GM12878 (cell line): ENCODE results near the gene NPVF. TPM values are rescaled to one million over a fixed set of nuclear protein-coding genes. Genes with fewer than 3 reads are reported as not detected.

Source experiments
- ATAC-seq: fragments of 200-7000 bp; cut with Tn5 transposase; 3 replicates; pipeline ENCODE4 v1.9.1; 2020; ENCODE audit warnings: mild to moderate bottlenecking, moderate library complexity
- BruUV-seq: library from RNA; stranded (reverse); fragments of 400-500 nt; replicated peaks from 2 replicates; lab custom pipeline; 2021; lab: Mats Ljungman, UMichigan
- CTCF ChIA-PET: fragments of 300-600 bp; sonication (Branson Sonifier 250); formaldehyde crosslinking; extraction: SDS; loops from one replicate; lab custom pipeline; 2021; ENCODE audit warnings: inconsistent platforms; lab: Yijun Ruan, JAX
- POLR2A ChIA-PET: fragments of 350-600 bp; formaldehyde crosslinking; extraction: SDS; loops from one replicate; lab custom pipeline; 2021; ENCODE audit warnings: inconsistent platforms; lab: Charles Lee
- RAD21 ChIA-PET: fragments of 300-600 bp; sonication (Branson Sonifier 250); formaldehyde crosslinking; loops from one replicate; lab custom pipeline; 2023; ENCODE audit warnings: antibody characterized with exemption; ENCODE audit not compliant: unreplicated experiment; lab: Charles Lee
- SMC1A ChIA-PET: fragments of 300-600 bp; sonication (Branson Sonifier 250); formaldehyde crosslinking; loops from one replicate; lab custom pipeline; 2023; ENCODE audit not compliant: unreplicated experiment, uncharacterized antibody; lab: Charles Lee
- DNase-seq: peaks from one replicate; pipeline ENCODE4 v3.0.0-alpha.2; 2011; ENCODE audit warnings: low read depth, low spot score
- FAIRE-seq: peaks from 3 replicates; lab custom pipeline; 2011; peaks lifted over from hg19 to GRCh38; lab: Jason Lieb, UNC
- H2AFZ ChIP-seq: 2 replicates; pipeline ENCODE4 v1.6.0; 2011; ENCODE audit warnings: low read depth, low read length, control low read depth; ENCODE audit not compliant: control insufficient read depth
- H3K27ac ChIP-seq: 2 replicates; pipeline ENCODE4 v1.5.1; 2011; ENCODE audit warnings: control low read depth; ENCODE audit not compliant: control insufficient read depth, insufficient read depth
- H3K27me3 ChIP-seq, 2 experiments: replicated peaks in 1 of 2; 2 replicates each; pipeline versions ENCODE4 v1.6.0 to v1.6.1; 2011; ENCODE audit warnings: low read length in 1 of 2; ENCODE audit not compliant: control insufficient read depth in 2 of 2, insufficient read depth in 2 of 2
- H3K36me3 ChIP-seq, 2 experiments: 2 replicates each; pipeline ENCODE4 v1.5.1; 2011; ENCODE audit warnings: low read length in 1 of 2; ENCODE audit not compliant: control insufficient read depth in 2 of 2, insufficient read depth in 2 of 2
- H3K4me1 ChIP-seq: 2 replicates; pipeline ENCODE4 v1.6.1; 2011; ENCODE audit warnings: mild to moderate bottlenecking, low read length, moderate library complexity, mixed read lengths; ENCODE audit not compliant: control insufficient read depth, insufficient read depth
- H3K4me2 ChIP-seq: 2 replicates; pipeline ENCODE4 v1.6.0; 2011; ENCODE audit warnings: control low read depth; ENCODE audit not compliant: control insufficient read depth, insufficient read depth
- H3K4me3 ChIP-seq: fragments of 200-600 bp; sonication (generic); 2 replicates; pipeline ENCODE4 v1.5.1; 2016
- H3K79me2 ChIP-seq: 2 replicates; pipeline ENCODE4 v1.6.0; 2011; ENCODE audit warnings: low read length; ENCODE audit not compliant: control insufficient read depth, insufficient read depth
- H3K9ac ChIP-seq: 2 replicates; pipeline ENCODE4 v1.8.0; 2011; ENCODE audit warnings: low read length, control low read depth, mixed read lengths; ENCODE audit not compliant: control insufficient read depth, insufficient read depth
- H3K9me3 ChIP-seq: replicated peaks from 3 replicates; pipeline ENCODE4 v1.5.1; 2011; ENCODE audit warnings: mild to moderate bottlenecking, low read length; ENCODE audit not compliant: control insufficient read depth, insufficient read depth
- H4K20me1 ChIP-seq: 2 replicates; pipeline ENCODE4 v1.6.0; 2011; ENCODE audit not compliant: control insufficient read depth, insufficient read depth
- HDAC6 ChIP-seq: fragments of 200-600 bp; sonication (generic); IDR thresholded peaks from one replicate; pipeline ENCODE4 v1.8.0; 2017; ENCODE audit warnings: antibody characterized with exemption; ENCODE audit not compliant: unreplicated experiment
- IKZF1 ChIP-seq: fragments of 450-650 bp; conservative IDR thresholded peaks from 2 replicates; pipeline ENCODE4 v1.6.1; 2017; ENCODE audit warnings: antibody characterized with exemption, mild to moderate bottlenecking
- MYB ChIP-seq: fragments of 150-350 bp; IDR thresholded peaks from 2 replicates; pipeline ENCODE4 v1.6.1; 2014; ENCODE audit warnings: mild to moderate bottlenecking, low read depth, low read length, borderline replicate concordance
- POU2F2 ChIP-seq: IDR thresholded peaks from 3 replicates; pipeline ENCODE4 v1.6.1; 2011; ENCODE audit warnings: low read depth, mild to moderate bottlenecking, low read length, borderline replicate concordance
- RAD21 ChIP-seq: IDR thresholded peaks from 2 replicates; pipeline ENCODE4 v1.6.1; 2011; ENCODE audit warnings: mild to moderate bottlenecking, low read depth, low read length, moderate library complexity; ENCODE audit not compliant: insufficient read depth
- SMC3 ChIP-seq: IDR thresholded peaks from 2 replicates; pipeline ENCODE4 v1.6.1; 2011; ENCODE audit warnings: low read length, improper control_type of control experiment, borderline replicate concordance
- STAT3 ChIP-seq: IDR thresholded peaks from 2 replicates; pipeline ENCODE4 v1.6.1; 2011; ENCODE audit warnings: low read depth, low read length, improper control_type of control experiment
- USF2 ChIP-seq: IDR thresholded peaks from 2 replicates; pipeline ENCODE4 v1.6.1; 2011; ENCODE audit warnings: low read depth, low read length, improper control_type of control experiment, borderline replicate concordance
- YBX1 ChIP-seq: fragments of 450-650 bp; IDR thresholded peaks from 2 replicates; pipeline ENCODE4 v1.6.1; 2016; ENCODE audit warnings: antibody characterized with exemption
- YY1 ChIP-seq: IDR thresholded peaks from 2 replicates; pipeline ENCODE4 v1.6.1; 2011; ENCODE audit warnings: low read depth, mild to moderate bottlenecking, low read length
- WGBS: methylation state at CpG from one replicate; pipeline ENCODE4 v1.1.6; 2016; ENCODE audit warnings: low lambda C conversion rate; ENCODE audit not compliant: insufficient replicate concordance, insufficient coverage; ENCODE audit errors: missing lambda C conversion rate; 5-methylcytosine and 5-hydroxymethylcytosine counted together
- in situ Hi-C: fragments of 300-500 bp; cut with MboI; formaldehyde crosslinking; loops from 9 replicates; pipeline ENCODE4 v1.14.3; 2018; ENCODE audit warnings: mixed read lengths
- intact Hi-C: fragments of 100-400 bp; cut with micrococcal nuclease; formaldehyde crosslinking; loops from one replicate; pipeline ENCODE4 v1.14.2; 2022; ENCODE audit not compliant: unreplicated experiment
- polyA plus RNA-seq, 11 experiments: library from polyadenylated mRNA; depleted of rRNA in 4 of 11; unstranded in 6 of 11; stranded (reverse) in 5 of 11; fragments of >200 nt; fragmentation: Nextera tagmentation in 4 of 11; fragmentation: Illumina TruSeq in 1 of 11; extraction: Ambion mirVana in 4 of 11; extraction: Trizol in 1 of 11; gene quantifications; 1 replicate in 1 of 11; 2 replicates in 10 of 11; pipeline versions ENCODE4 v1.2.1 to v1.2.3, GENCODE V29; 2011 to 2016; ENCODE audit warnings: inconsistent platforms in 2 of 11, missing spikeins in 2 of 11, low read depth in 1 of 11
- total RNA-seq, 4 experiments: library from RNA; depleted of rRNA in 3 of 4; stranded (reverse); fragments of >200 nt in 3 of 4; fragmentation: Illumina TruSeq in 1 of 4; extraction: Trizol in 1 of 4; gene quantifications; 2 replicates each; pipeline versions ENCODE4 v1.2.1 to v1.2.3, GENCODE V29; 2013 to 2021
- TF ChIP-seq, protein P1 (sequence below), 3 experiments: IDR thresholded peaks in 2 of 3; conservative IDR thresholded peaks in 1 of 3; 2 replicates each; pipeline ENCODE4 v1.5.1; 2011; ENCODE audit warnings: low read depth in 3 of 3, low read length in 3 of 3, mild to moderate bottlenecking in 3 of 3, control low read depth in 2 of 3, moderate library complexity in 2 of 3, inconsistent platforms in 1 of 3, mixed read lengths in 1 of 3; ENCODE audit not compliant: control insufficient read depth in 2 of 3, insufficient read depth in 1 of 3; ENCODE audit errors: extremely low read depth in 1 of 3

NPVF gene
- total and polyA plus RNA-seq, 10 of the 15 experiments (the other 5 are each of a cell fraction or from before 2014, with no cell fraction given) = not detected

GRCh38 chr7:25259487-25260243, 31.4 kb upstream of the NPVF start:
- TF ChIP-seq USF2 (no peak), YY1 (peak; percentile 84), HDAC6 (no peak), MYB (no peak), STAT3 (no peak), POU2F2 (0 out of 3 replicates have a peak, but pooled peaks have one; percentile 29), RAD21 (peak; percentile 87), IKZF1 (no peak), SMC3 (peak; percentile 94), YBX1 (0 out of 2 replicates have a peak, but pooled peaks have one; percentile 26)
- TF ChIP-seq, protein P1, sequence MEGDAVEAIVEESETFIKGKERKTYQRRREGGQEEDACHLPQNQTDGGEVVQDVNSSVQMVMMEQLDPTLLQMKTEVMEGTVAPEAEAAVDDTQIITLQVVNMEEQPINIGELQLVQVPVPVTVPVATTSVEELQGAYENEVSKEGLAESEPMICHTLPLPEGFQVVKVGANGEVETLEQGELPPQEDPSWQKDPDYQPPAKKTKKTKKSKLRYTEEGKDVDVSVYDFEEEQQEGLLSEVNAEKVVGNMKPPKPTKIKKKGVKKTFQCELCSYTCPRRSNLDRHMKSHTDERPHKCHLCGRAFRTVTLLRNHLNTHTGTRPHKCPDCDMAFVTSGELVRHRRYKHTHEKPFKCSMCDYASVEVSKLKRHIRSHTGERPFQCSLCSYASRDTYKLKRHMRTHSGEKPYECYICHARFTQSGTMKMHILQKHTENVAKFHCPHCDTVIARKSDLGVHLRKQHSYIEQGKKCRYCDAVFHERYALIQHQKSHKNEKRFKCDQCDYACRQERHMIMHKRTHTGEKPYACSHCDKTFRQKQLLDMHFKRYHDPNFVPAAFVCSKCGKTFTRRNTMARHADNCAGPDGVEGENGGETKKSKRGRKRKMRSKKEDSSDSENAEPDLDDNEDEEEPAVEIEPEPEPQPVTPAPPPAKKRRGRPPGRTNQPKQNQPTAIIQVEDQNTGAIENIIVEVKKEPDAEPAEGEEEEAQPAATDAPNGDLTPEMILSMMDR (IDR thresholded peaks at IDR 0.05 in 2 of 3, conservative IDR thresholded peaks at IDR 0.05 in 1 of 3; ENCODE audit: control insufficient read depth in 2 of 3, extremely low read depth in 1 of 3, insufficient read depth in 1 of 3, low read depth in 3 of 3, low read length in 3 of 3) = peak; percentile 76 to 85 (median 78)
- no peak for DNase-seq
- ChIA-PET CTCF (interaction anchor here (0.9 to 5.8 kb wide), 18 partner anchors 8 to 592 kb away, joined by 3 to 111 read pairs (median 6); no protein-coding TSS in a partner anchor), POLR2A (no interaction called here), SMC1A (interaction anchor here (0.6 to 4.4 kb wide), 10 partner anchors 13 to 592 kb away, joined by 3 to 26 read pairs (median 4); no protein-coding TSS in a partner anchor), RAD21 (interaction anchor here (0.7 to 1.6 kb wide), 5 partner anchors 89 to 592 kb away, joined by 3 to 13 read pairs (median 4); no protein-coding TSS in a partner anchor)
- Histone ChIP-seq H3K4me1 (no peaks in the 10 kb centered on the region), H3K9ac (no peak overlapping the region), H3K4me3 (no peak overlapping the region), H3K79me2 (no peaks in the 10 kb centered on the region), H3K27ac (no peak overlapping the region), H3K4me2 (no peak overlapping the region), H3K9me3 (no peaks in the 10 kb centered on the region), H2AFZ (no peak overlapping the region), H3K36me3 (no peaks in the 10 kb centered on the region), H3K27me3 (no peaks in the 10 kb centered on the region), H4K20me1 (no peaks in the 10 kb centered on the region)
- in situ Hi-C loops (loop anchor here (5.0 kb wide), 3 partner anchors 128 to 593 kb away; no protein-coding TSS in a partner anchor), intact Hi-C loops (loop anchor here (1.0 to 2.0 kb wide), 3 partner anchors 130 to 591 kb away; no protein-coding TSS in a partner anchor)
- FAIRE-seq = peak; percentile 93
- peak; percentile 95 for ATAC-seq
- no TSS peak for BruUV-seq
- 30% methylated on average over 13 of the region's 13 CpGs for WGBS
